Hepatocyte (in vitro differentiated cells): Measurements from ENCODE around the gene BCAS3. TPM values are rescaled to one million over a fixed set of nuclear protein-coding genes. Genes with fewer than 3 reads are reported as not detected.

Experiments
- DNase-seq: peaks from one replicate; pipeline ENCODE4 v3.0.0-alpha.2; 2016; ENCODE audit warnings: low spot score
- H2AFZ ChIP-seq: fragments of 200-600 bp; sonication (generic); 2 replicates; pipeline ENCODE4 v1.6.0; 2016; ENCODE audit warnings: antibody characterized with exemption, mild to moderate bottlenecking
- H3K27ac ChIP-seq: fragments of 200-600 bp; sonication (generic); 2 replicates; pipeline ENCODE4 v1.5.1; 2016; ENCODE audit warnings: mild to moderate bottlenecking
- H3K27me3 ChIP-seq: fragments of 200-600 bp; sonication (generic); 2 replicates; pipeline ENCODE4 v1.6.1; 2016
- H3K36me3 ChIP-seq: fragments of 200-600 bp; sonication (generic); replicated peaks from 2 replicates; pipeline ENCODE4 v1.5.1; 2016; ENCODE audit warnings: low read depth; ENCODE audit not compliant: insufficient read depth
- H3K4me1 ChIP-seq: fragments of 200-600 bp; sonication (generic); 2 replicates; pipeline ENCODE4 v1.5.1; 2016; ENCODE audit warnings: mild to moderate bottlenecking, moderate library complexity; ENCODE audit not compliant: insufficient read depth
- H3K4me2 ChIP-seq: fragments of 200-600 bp; sonication (generic); 2 replicates; pipeline ENCODE4 v1.6.0; 2016
- H3K4me3 ChIP-seq: fragments of 200-600 bp; sonication (generic); 2 replicates; pipeline ENCODE4 v1.5.1; 2016; ENCODE audit warnings: mild to moderate bottlenecking
- H3K79me2 ChIP-seq: fragments of 200-600 bp; sonication (generic); 2 replicates; pipeline ENCODE4 v1.6.0; 2017; ENCODE audit warnings: mild to moderate bottlenecking
- H3K9me2 ChIP-seq: fragments of 200-600 bp; sonication (generic); replicated peaks from 2 replicates; pipeline ENCODE4 v1.6.0; 2017; ENCODE audit warnings: mild to moderate bottlenecking; ENCODE audit not compliant: insufficient read depth
- H3K9me3 ChIP-seq: fragments of 200-600 bp; sonication (generic); 2 replicates; pipeline ENCODE4 v1.5.1; 2016; ENCODE audit warnings: low read depth, mild to moderate bottlenecking
- H4K20me1 ChIP-seq: fragments of 200-600 bp; sonication (generic); 2 replicates; pipeline ENCODE4 v1.6.0; 2016; ENCODE audit warnings: mild to moderate bottlenecking; ENCODE audit not compliant: insufficient read depth, poor library complexity, severe bottlenecking
- EZH2 ChIP-seq: fragments of 200-600 bp; sonication (generic); IDR thresholded peaks from 2 replicates; pipeline ENCODE4 v1.6.1; 2016; ENCODE audit warnings: antibody characterized with exemption, mild to moderate bottlenecking, borderline replicate concordance
- EZH2phosphoT487 ChIP-seq: fragments of 200-600 bp; sonication (generic); IDR thresholded peaks from one replicate; pipeline ENCODE4 v1.6.1; 2018; ENCODE audit warnings: antibody characterized with exemption, mild to moderate bottlenecking, low read depth, moderate library complexity; ENCODE audit not compliant: unreplicated experiment, severe bottlenecking
- WGBS: methylation state at CpG from one replicate; pipeline ENCODE4 v1.1.6; 2016; ENCODE audit warnings: low lambda C conversion rate; ENCODE audit errors: missing lambda C conversion rate; 5-methylcytosine and 5-hydroxymethylcytosine counted together
- polyA plus RNA-seq: library from polyadenylated mRNA; unstranded; fragments of >200 nt; fragmentation: Nextera tagmentation; extraction: Ambion mirVana; gene quantifications from 2 replicates; pipeline ENCODE4 v1.2.1, GENCODE V29; 2016
- total RNA-seq: library from RNA; depleted of rRNA; stranded (reverse); fragments of >200 nt; gene quantifications from 2 replicates; pipeline ENCODE4 v1.2.3, GENCODE V29; 2014
- TF ChIP-seq, protein P1 (sequence below): fragments of 200-600 bp; sonication (generic); IDR thresholded peaks from 2 replicates; pipeline ENCODE4 v1.5.1; 2016; ENCODE audit warnings: antibody characterized with exemption, mild to moderate bottlenecking; ENCODE audit not compliant: poor library complexity

BCAS3 gene
- total and polyA plus RNA-seq, 2 experiments from 2014 or later = 16.5 to 58.8 TPM

DNA sequence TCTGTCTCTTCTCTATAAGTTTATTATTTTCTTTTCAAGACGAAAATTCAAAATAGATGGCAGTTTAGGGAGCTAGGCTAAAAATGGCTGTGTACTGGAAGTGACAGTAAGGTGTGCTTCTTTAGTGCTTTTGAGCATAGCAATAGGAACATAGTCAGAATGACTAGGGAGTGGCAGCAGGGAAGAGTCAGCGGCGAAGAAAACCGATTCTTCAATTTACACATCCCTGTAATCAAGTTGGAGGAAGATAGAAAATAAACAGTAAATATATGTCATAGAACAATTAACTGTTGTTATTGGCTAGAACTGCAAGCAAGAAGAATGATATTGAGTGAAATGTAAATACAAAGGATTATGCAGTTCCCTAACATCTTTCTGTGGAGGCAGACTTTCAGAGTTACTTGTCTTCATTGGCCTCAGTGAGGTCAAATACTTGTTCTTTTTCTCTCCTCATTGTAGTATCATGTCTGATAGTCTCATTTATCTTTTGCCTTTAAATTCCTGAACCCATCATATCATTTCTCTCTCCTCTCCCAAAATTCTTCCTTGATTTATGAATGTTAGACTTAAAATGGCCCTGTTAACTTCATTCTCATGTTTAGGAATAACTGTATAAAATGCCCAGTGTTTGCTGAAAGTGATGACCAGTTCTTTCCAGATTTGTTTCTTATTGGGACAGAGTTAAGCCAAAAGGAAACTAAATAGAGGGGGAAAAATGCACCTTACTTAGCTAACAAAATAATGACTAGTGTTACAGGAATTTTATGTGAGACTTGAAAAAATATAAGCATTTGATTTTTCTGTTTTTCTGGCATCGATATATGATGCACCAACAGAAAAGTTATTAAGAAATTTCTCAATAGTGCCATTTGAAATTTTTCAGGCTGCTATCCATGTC is 211.4 kb downstream of the BCAS3 start:
- Histone ChIP-seq H3K27me3 (no peaks in the 10 kb centered on the region), H3K4me3 (no peak overlapping the region), H3K79me2 (no peaks in the 10 kb centered on the region), H3K27ac (no peak overlapping the region), H3K4me1 (peaks cover 7% of the 10 kb centered on the region), H3K4me2 (no peak overlapping the region), H3K9me3 (no peaks in the 10 kb centered on the region), H3K9me2 (no peaks in the 10 kb centered on the region), H3K36me3 (no peaks in the 10 kb centered on the region), H4K20me1 (no peaks in the 10 kb centered on the region), H2AFZ (no peak overlapping the region)
- 85% methylated on average over 5 of the region's 5 CpGs for whole genome bisulfite sequencing
- DNase-seq = no peak
- TF ChIP-seq EZH2phosphoT487 = no peak
- no peak for TF ChIP-seq EZH2
- TF ChIP-seq, protein P1, sequence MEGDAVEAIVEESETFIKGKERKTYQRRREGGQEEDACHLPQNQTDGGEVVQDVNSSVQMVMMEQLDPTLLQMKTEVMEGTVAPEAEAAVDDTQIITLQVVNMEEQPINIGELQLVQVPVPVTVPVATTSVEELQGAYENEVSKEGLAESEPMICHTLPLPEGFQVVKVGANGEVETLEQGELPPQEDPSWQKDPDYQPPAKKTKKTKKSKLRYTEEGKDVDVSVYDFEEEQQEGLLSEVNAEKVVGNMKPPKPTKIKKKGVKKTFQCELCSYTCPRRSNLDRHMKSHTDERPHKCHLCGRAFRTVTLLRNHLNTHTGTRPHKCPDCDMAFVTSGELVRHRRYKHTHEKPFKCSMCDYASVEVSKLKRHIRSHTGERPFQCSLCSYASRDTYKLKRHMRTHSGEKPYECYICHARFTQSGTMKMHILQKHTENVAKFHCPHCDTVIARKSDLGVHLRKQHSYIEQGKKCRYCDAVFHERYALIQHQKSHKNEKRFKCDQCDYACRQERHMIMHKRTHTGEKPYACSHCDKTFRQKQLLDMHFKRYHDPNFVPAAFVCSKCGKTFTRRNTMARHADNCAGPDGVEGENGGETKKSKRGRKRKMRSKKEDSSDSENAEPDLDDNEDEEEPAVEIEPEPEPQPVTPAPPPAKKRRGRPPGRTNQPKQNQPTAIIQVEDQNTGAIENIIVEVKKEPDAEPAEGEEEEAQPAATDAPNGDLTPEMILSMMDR = no peak

DNA sequence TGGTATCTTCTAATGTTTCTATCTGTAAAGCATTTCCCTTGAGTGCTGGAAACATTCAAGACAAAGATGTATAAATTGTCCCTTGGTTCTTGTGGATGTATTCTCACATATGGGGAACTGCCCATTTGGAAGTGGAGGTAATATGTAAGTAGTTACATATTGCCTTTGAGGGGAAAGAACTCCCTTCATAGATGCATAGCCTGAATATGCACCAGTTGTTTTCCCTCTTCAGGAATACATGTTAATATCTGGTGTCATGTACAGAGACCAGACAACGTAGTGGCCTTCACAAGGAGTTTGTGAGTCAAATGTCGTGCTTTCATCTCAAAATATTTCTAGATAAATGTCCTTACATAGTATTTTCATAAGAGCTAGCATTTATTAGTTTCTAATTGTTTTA is 213.5 kb downstream of the BCAS3 start:
- WGBS = 95% methylated on average over 2 of the region's 2 CpGs
- Histone ChIP-seq H3K27ac (no peak overlapping the region), H3K27me3 (no peaks in the 10 kb centered on the region), H3K79me2 (no peaks in the 10 kb centered on the region), H3K4me2 (no peak overlapping the region), H4K20me1 (no peaks in the 10 kb centered on the region), H3K9me3 (no peaks in the 10 kb centered on the region), H3K9me2 (no peaks in the 10 kb centered on the region), H2AFZ (no peak overlapping the region), H3K4me3 (no peak overlapping the region), H3K36me3 (no peaks in the 10 kb centered on the region), H3K4me1 (peaks cover 7% of the 10 kb centered on the region)
- DNase-seq = no peak
- TF ChIP-seq, protein P1 = no peak
- TF ChIP-seq EZH2phosphoT487 (no peak), EZH2 (no peak)

DNA sequence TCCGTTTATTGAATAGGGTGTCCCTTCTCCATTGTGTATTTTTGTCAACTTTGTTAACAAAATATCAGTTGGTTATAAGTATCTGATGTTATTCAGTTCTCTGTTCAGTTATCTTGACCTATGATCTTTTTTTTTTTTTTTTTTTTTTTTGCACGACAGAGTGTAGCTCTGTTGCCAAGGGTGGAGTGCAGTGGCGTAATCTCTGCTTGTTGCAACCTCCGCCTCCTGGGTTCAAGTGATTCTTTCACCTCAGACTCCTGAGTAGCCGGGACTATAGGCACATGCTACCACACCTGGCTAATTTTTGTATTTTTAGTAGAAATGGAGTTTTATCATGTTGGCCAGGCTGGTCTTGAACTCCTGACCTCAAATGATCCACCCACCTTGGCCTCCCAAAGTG is 215.8 kb downstream of the BCAS3 start:
- no peaks in the 10 kb centered on the region for H3K9me3 ChIP-seq
- H2AFZ ChIP-seq = no peak overlapping the region
- 95% methylated on average over 5 of the region's 5 CpGs for WGBS
- no peaks in the 10 kb centered on the region for H3K79me2 ChIP-seq
- no peaks in the 10 kb centered on the region for H4K20me1 ChIP-seq
- no peak overlapping the region for H3K4me3 ChIP-seq
- no peak for TF ChIP-seq EZH2phosphoT487
- no peak for TF ChIP-seq EZH2
- TF ChIP-seq, protein P1 = no peak
- DNase-seq = no peak
- H3K9me2 ChIP-seq = no peaks in the 10 kb centered on the region
- H3K4me2 ChIP-seq = no peak overlapping the region
- no peaks in the 10 kb centered on the region for H3K27me3 ChIP-seq
- no peaks in the 10 kb centered on the region for H3K36me3 ChIP-seq
- no peaks in the 10 kb centered on the region for H3K4me1 ChIP-seq
- H3K27ac ChIP-seq = no peak overlapping the region
